OCI-LY7 (cell line): ENCODE measurements around the gene RNF144A. TPM values are rescaled to one million over a fixed set of nuclear protein-coding genes. Genes with fewer than 3 reads are reported as not detected.

Source experiments
- BruUV-seq: library from RNA; stranded (reverse); fragments of 400-500 nt; replicated peaks from 2 replicates; lab custom pipeline; 2021; lab: Mats Ljungman, UMichigan
- CTCF ChIA-PET: fragments of 300-600 bp; sonication (Branson Sonifier 250); formaldehyde crosslinking; loops from one replicate; lab custom pipeline; 2022; ENCODE audit warnings: antibody characterized with exemption; ENCODE audit not compliant: unreplicated experiment; lab: Charles Lee
- POLR2A ChIA-PET: fragments of 300-600 bp; sonication (Branson Sonifier 250); formaldehyde crosslinking; loops from one replicate; lab custom pipeline; 2022; ENCODE audit warnings: antibody characterized with exemption; lab: Charles Lee
- DNase-seq: peaks from one replicate; pipeline ENCODE4 v3.0.0-alpha.2; 2015; ENCODE audit warnings: low spot score
- H2AFZ ChIP-seq: fragments of 200-600 bp; sonication (generic), shearing (Covaris generic); 2 replicates; pipeline ENCODE4 v1.6.1; 2014; ENCODE audit warnings: mild to moderate bottlenecking, antibody characterized with exemption, low read length, moderate library complexity
- H3K27ac ChIP-seq: fragments of 200-600 bp; sonication (generic); 2 replicates; pipeline ENCODE4 v1.5.1; 2014; ENCODE audit warnings: mixed run types, low read depth, mild to moderate bottlenecking, moderate library complexity, low read length, inconsistent platforms; ENCODE audit not compliant: poor library complexity, severe bottlenecking
- H3K36me3 ChIP-seq: fragments of 200-600 bp; sonication (generic); 2 replicates; pipeline ENCODE4 v1.6.1; 2014; ENCODE audit warnings: mild to moderate bottlenecking, antibody characterized with exemption, low read length, moderate library complexity, mixed read lengths; ENCODE audit not compliant: insufficient read depth
- H3K4me1 ChIP-seq: fragments of 200-600 bp; sonication (generic); 2 replicates; pipeline ENCODE4 v1.5.1; 2014; ENCODE audit warnings: mild to moderate bottlenecking, low read length; ENCODE audit not compliant: insufficient read depth, poor library complexity, severe bottlenecking
- H3K4me2 ChIP-seq: fragments of 200-600 bp; sonication (generic); 2 replicates; pipeline ENCODE4 v1.6.1; 2014; ENCODE audit warnings: mild to moderate bottlenecking, low read length
- H3K4me3 ChIP-seq: fragments of 200-600 bp; sonication (generic); 2 replicates; pipeline ENCODE4 v1.5.1; 2014; ENCODE audit warnings: mild to moderate bottlenecking, low read depth, low read length; ENCODE audit not compliant: poor library complexity, severe bottlenecking
- H3K79me2 ChIP-seq: fragments of 200-600 bp; sonication (generic); 2 replicates; pipeline ENCODE4 v1.6.1; 2016; ENCODE audit warnings: low read depth, mild to moderate bottlenecking, low read length, moderate library complexity, mixed read lengths; ENCODE audit not compliant: insufficient read depth
- H3K9me2 ChIP-seq: fragments of 200-600 bp; sonication (generic); 2 replicates; pipeline ENCODE4 v1.6.1; 2016; ENCODE audit warnings: mild to moderate bottlenecking, low read length, mixed read lengths; ENCODE audit not compliant: insufficient read depth
- H3K9me3 ChIP-seq: fragments of 200-600 bp; sonication (generic); 2 replicates; pipeline ENCODE4 v1.6.1; 2014; ENCODE audit warnings: mild to moderate bottlenecking, mixed run types, low read length, mixed read lengths
- H4K20me1 ChIP-seq: fragments of 200-600 bp; sonication (generic); 2 replicates; pipeline ENCODE4 v1.6.1; 2014; ENCODE audit warnings: mild to moderate bottlenecking, antibody characterized with exemption, low read length, moderate library complexity, mixed read lengths; ENCODE audit not compliant: insufficient read depth
- CTCF ChIP-seq: fragments of 200-600 bp; sonication (generic); conservative IDR thresholded peaks from 2 replicates; pipeline ENCODE4 v1.5.1; 2014; ENCODE audit warnings: mild to moderate bottlenecking, antibody characterized with exemption, low read length, moderate library complexity, mixed read lengths
- EZH2phosphoT487 ChIP-seq: fragments of 200-600 bp; sonication (generic); IDR thresholded peaks from 2 replicates; pipeline ENCODE4 v1.6.1; 2018; ENCODE audit warnings: low read depth, borderline replicate concordance, mild to moderate bottlenecking, mixed run types, antibody characterized with exemption, low read length, moderate library complexity, mixed read lengths
- intact Hi-C: fragments of 100-400 bp; cut with micrococcal nuclease; formaldehyde crosslinking; loops from one replicate; pipeline ENCODE4 v1.10.0; 2022; ENCODE audit not compliant: unreplicated experiment
- total RNA-seq, 2 experiments: library from RNA; depleted of rRNA in 1 of 2; stranded (reverse); fragments of >200 nt in 1 of 2; shearing (Covaris generic) in 1 of 2; gene quantifications; 2 replicates each; pipeline ENCODE4 v1.2.3, GENCODE V29; 2014 to 2022

The RNF144A gene
- total RNA-seq, 2 experiments from 2014 or later, result 1.1 to 1.9 TPM

- Histone ChIP-seq H3K4me1 (peaks cover 6% of the 10 kb centered on the region), H3K79me2 (no peaks in the 10 kb centered on the region), H2AFZ (no peak overlapping the region), H3K4me2 (no peak overlapping the region), H4K20me1 (no peaks in the 10 kb centered on the region), H3K9me3 (no peaks in the 10 kb centered on the region), H3K4me3 (no peak overlapping the region), H3K9me2 (no peaks in the 10 kb centered on the region), H3K27ac (no peak overlapping the region), H3K36me3 (no peaks in the 10 kb centered on the region)
- no peak for TF ChIP-seq EZH2phosphoT487
- intact Hi-C loops, result no loop called here
- DNase-seq, result no peak
- CTCF ChIA-PET, result no interaction called here
- POLR2A ChIA-PET, result no interaction called here
- no TSS peak for BruUV-seq
Measured at GRCh38 chr2:7026742-7027141, 109.5 kb downstream of the RNF144A start.

- no peak overlapping the region for H3K4me2 ChIP-seq
- ChIA-PET CTCF (no interaction called here), POLR2A (no interaction called here)
- DNase-seq, result no peak
- H3K9me3 ChIP-seq, result no peaks in the 10 kb centered on the region
- H3K27ac ChIP-seq, result no peak overlapping the region
- peaks cover 8% of the 10 kb centered on the region for H3K4me1 ChIP-seq
- intact Hi-C loops, result no loop called here
- H2AFZ ChIP-seq, result no peak overlapping the region
- no peak for TF ChIP-seq CTCF
- no peak for TF ChIP-seq EZH2phosphoT487
- no peaks in the 10 kb centered on the region for H4K20me1 ChIP-seq
- H3K79me2 ChIP-seq, result no peaks in the 10 kb centered on the region
- no peak overlapping the region for H3K4me3 ChIP-seq
- no TSS peak for BruUV-seq
- H3K36me3 ChIP-seq, result no peaks in the 10 kb centered on the region
- H3K9me2 ChIP-seq, result no peaks in the 10 kb centered on the region
Measured at GRCh38 chr2:7027411-7027810, 110.2 kb downstream of the RNF144A start.

GRCh38 chr2:7027956-7028655 is 110.9 kb downstream of the RNF144A start:
- Histone ChIP-seq H3K79me2 (no peaks in the 10 kb centered on the region), H3K4me1 (peaks cover 8% of the 10 kb centered on the region), H4K20me1 (no peaks in the 10 kb centered on the region), H3K4me2 (no peak overlapping the region), H3K27ac (no peak overlapping the region), H3K36me3 (no peaks in the 10 kb centered on the region), H3K4me3 (no peak overlapping the region), H2AFZ (no peak overlapping the region), H3K9me2 (no peaks in the 10 kb centered on the region), H3K9me3 (no peaks in the 10 kb centered on the region)
- ChIA-PET POLR2A (interaction anchor here (0.6 kb wide), 1 partner anchor 75 kb away, joined by 3 read pairs; no protein-coding TSS in a partner anchor), CTCF (no interaction called here)
- intact Hi-C loops, result no loop called here
- BruUV-seq, result no TSS peak
- DNase-seq, result no peak
- TF ChIP-seq EZH2phosphoT487 (no peak), CTCF (no peak)
